HG03575 (cell line): ENCODE data around the gene FAM3A.
A peak's percentile ranks its signal among the peaks of the same experiment; 100 is the strongest.

Experiments used
- ATAC-seq: cut with Tn5 transposase; IDR thresholded peaks from one replicate; pipeline ENCODE4 v1.9.1; 2021; ENCODE audit not compliant: unreplicated experiment, insufficient number of reproducible peaks, low FRiP score; ENCODE audit errors: extremely low read depth

FAM3A gene

DNA sequence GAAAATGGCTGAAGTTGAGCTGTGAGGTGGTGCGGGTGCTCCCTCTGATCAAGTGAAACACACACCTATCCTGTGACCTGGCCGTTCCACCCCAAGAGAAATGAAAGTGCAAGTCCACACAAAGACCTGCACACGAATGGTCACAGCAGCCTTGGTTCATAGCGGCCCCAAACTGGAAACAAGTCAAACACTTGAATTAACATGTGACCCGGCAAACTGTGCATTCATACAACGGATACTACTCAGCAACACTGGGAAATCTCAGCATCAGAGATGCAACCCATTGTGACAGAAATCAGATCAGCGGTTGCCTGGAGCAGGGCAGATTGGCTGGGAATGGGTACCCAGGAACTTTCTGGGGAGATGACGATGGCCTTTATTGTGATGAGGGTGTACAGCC, 23.0 kb upstream of the FAM3A start:
- ATAC-seq = no peak

DNA sequence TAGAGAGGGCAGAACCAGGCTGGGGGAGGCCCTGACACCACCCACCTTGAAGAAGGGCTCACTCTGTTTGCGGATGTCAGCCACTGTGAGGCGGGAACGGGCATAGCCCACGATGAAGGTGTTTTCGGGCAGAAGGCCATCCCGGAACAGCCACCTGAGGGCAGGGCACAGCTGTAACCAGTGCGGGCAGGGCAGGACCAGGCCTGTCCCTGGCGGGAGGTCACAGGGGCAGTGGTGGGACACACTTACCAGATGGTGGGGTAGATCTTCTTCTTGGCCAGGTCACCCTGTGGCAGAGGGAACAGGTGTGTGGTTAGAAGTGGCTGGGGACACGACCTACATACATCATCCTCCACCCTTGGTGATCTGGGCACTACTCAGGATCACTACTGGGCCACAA, 19.9 kb upstream of the FAM3A start:
- ATAC-seq = no peak

DNA sequence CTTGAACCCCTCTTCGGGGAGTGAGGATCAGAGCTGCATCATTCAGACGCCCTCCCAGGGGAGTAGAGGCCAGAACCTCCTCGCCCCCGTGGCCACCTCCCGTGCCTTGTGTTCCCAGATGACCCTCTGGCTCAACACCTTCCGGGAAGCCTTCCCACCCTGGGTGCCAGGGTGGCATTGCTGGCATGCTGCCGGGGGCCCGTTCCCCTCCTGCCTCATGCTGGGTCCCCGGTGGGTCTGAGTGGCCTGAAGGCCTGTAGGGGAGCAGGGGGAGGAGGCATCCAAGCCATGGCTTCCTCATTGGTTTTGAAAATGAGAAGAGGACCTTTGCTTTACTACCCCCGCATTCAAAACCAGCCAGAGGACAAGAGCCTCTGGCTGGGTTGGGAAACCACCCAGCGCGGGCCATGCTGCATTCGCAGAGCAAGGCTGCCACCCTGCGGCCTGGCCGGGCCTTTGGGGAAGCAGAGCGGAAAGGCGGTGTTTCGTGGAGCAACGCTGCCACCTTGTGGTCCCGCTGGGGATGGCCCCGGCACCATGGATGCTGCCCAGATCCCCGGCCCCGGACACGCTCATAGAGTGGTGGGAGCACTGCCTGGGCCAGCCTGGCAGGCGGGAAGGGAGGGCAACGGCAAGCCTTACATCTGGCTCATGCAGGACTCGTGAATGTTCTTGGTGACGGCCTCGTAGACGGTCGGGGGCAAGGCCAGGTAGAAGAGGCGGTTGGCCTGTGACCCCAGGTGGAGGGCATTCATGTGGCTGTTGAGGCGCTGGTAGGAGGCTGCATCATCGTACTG, 18.7 kb upstream of the FAM3A start:
- ATAC-seq = peak; percentile 83

DNA sequence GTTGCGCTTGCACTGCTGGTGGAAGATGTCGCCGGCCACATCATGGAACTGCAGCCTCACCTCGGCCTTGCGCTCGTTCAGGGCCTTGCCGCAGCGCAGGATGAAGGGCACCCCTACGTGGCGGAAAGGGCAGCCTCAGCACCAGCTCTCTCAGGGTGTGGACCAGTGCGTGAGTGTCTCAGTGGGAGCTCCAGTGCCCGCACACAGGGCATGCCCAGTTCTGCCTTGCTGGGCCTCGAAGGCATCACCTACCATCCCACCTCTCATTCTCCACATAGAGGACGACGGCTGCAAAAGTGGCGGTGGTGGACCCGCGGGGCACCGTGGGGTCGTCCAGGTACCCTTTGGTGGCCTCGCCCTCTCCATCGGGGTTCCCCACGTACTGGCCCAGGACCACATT, 16.7 kb upstream of the FAM3A start:
- ATAC-seq = no peak

DNA sequence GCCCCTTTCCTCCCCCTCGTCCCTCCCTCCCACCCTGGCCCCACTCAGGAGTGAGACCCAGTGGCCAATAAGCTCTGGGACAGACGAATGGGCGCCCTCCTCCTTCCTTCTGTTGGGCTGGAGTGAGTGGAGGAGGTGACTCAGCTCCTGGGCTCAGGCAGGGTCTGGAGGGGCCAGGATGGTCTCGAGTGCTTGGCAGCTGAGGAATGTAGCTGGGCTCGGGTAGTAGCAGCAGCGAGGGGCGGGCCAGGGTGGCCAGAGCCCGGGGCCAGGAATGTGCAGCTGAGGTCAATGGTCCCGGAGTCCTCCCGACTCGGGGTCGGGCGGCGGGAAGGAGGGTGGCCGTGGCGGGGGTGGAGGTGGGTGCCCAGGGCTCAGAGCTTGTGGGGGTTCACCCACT, 15.6 kb upstream of the FAM3A start:
- ATAC-seq = no peak

DNA sequence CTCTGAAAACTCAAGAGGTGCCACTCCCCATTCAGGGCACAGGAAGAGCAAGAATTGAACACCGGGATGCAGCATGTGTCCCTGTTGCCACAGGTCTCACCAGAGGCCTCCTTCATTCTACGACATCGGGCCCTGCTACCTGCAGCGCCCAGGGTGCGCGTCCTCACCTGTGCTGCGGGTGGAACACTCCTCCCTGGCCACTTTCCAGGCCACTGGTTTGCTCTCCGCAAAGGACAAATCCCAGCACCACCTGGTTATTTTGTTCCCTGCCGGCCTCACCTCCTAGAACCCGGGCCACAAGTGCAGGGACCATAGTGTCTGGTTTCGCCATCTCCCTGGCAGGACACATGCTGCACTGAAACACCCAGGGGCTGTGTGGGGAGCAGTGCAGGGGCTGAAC, 14.3 kb upstream of the FAM3A start:
- ATAC-seq = no peak

DNA sequence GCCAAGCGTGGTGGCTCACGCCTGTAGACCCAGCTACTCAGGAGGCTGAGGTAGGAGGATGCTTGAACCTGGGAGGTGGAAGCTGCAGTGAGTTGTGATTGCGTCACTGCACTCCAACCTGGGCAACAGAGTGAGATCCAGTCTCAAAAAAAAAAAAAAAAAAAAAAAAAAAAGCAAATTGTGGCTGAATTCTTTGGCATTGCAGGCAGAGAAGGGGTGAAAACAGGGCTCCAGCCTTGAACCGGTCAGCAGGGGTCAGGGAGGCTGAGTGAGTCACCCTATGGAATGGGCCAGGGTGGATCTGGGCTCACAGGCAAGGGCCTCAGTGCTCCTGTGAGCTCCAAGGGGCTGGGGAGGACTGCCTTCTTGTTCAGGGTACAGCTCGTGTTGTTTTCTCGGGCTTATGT, 13.2 kb upstream of the FAM3A start:
- ATAC-seq = no peak

DNA sequence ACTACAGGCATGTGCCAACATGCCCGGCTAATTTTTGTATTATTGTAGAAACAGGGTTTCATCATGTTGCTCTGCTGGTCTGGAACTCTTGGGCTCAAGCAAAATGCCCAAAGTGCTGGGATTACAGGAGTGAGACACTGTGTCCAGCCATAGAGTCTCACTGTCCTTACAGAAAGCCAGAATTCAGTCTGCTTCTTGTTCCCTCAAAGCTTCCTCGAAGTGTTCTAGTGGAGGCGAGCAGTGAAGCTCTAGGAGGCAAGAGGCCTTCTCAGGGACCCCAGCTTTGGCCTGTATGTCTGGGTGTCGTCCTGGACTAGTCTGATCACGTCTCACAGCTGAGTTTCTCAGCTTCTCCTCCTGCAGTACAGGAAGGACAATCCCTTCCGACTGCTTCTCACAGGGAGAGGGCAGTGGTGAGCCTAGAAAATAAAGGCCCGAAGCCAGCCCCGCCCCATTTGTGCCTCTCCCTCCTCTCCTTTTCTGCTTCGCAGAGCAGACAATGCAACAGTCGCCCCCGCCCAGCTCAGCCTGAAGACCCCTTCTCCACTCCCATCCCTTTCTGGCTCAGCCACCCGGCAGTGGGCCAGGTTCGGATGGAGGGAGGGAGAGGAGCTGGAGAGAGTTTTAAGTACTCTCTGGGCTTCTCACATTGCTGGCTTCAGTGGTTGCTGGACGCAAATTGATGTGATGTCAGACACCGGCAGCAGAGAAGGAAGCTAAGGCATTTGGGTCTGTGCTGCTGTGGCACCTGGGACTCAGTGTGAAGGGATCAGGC, 11.1 kb upstream of the FAM3A start:
- ATAC-seq = no peak

DNA sequence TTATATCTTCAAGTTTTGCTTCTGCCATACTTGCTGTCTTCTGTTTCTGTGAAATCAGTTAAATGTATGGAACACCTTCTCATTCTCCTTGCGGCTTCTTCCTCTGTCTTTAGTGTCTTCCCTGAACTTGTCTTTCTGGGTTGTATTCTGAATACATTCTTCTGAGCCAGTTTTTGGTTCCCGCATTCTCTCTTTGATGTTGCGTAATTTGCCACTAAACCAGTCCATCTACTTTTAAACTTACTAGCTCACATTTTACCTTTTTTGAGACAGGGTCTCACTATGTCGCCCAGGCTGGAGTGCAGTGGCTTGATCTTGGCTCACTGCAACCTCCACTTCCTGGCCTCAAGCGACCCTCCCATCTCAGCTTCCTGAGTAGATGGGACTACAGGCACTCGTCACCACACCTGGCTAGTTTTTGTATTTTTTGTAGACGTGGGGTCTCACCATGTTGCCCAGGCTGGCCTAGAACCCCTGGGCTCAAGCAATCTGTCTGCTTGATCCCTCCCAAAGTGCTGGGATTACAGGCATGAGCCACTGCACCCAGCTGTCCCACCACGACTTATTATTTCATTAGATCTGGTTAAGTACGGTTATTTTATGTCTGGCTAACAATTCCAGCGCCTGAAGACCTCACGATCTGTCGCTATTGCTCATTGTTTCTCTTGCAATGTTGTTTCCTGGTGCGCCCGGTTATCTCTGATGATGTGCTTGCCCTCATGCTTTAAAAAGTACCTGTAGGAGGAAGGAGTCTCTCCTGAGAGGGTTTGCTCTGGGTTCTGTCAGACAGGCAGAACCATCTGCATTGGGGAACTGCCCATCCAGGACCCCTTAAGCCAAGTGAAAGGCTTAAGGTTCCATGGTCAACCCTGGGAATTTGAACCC, 9.8 kb upstream of the FAM3A start:
- ATAC-seq = no peak

DNA sequence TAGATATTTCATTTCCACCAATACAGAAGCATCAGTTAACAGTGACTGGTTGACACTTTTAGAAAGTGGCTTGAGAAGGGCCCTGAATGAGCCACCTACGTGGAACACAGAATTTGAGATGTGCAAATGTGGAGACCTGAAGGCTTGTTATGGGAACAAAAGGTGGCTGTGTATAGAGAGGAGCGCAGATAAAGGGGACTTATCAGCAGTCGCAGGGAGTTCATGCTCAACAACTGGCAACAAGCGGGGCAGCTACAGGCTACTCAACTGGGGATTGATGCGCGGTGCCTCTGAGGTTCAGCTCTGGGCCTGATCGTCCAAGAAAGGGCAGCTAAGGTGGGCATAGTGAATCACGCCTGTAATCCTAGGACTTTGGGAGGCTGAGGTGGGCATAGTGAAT, 3.4 kb upstream of the FAM3A start:
- no peak for ATAC-seq

DNA sequence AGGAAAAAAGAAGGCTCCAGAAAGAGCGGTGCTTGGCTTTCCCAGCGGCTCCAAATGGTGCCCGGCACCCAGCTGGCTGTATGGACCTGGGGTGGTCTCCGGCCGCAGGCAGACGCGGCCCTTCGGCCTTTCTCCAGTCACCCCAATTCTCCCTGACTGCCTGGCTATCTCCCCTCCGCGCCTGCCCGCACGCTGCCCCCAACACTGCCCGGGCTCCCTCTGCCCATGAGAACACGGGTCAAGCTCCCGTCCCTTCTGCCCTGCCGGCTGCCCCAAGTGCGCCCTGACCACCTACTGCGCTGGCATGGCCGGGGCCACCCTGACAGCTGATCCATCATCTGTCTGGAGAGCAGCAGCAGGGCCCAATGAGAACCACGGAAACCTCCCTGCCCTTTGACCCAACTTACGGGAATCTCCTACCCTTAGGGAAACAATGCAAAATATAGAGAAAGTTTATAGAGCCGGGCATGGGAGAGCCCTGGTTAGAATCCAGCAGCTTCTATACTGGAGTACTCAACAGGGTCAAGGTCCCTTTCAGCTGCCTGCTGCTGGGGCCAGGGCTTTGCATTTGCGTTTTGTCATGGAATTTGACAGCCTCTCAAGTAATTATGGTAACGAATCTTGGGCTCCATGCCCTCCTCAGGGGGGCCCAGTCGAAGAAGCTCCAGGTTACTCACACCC, 1.2 kb upstream of the FAM3A start:
- no peak for ATAC-seq

DNA sequence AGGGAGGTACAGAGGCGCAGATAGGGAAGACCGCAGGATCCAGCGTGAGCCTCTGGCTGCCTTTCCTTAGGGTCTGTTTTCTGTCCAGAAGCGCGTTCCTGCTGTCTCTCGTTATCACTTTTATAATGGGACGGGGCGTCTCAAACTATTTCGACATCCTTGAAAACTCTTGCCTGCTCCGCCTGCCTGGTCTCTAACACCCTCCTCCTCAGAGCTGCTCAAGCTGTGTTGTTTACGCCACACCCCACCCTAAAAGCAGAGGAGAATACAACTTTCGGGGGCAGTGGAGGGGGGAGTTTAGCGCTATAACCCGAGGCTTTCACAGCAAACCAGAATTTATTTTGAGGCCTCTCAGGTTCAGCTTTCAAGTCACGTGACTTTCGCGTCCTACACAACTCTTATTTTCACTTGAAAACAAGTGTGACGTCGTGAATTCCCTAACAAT, 646 bp upstream of the FAM3A start:
- ATAC-seq = no peak

DNA sequence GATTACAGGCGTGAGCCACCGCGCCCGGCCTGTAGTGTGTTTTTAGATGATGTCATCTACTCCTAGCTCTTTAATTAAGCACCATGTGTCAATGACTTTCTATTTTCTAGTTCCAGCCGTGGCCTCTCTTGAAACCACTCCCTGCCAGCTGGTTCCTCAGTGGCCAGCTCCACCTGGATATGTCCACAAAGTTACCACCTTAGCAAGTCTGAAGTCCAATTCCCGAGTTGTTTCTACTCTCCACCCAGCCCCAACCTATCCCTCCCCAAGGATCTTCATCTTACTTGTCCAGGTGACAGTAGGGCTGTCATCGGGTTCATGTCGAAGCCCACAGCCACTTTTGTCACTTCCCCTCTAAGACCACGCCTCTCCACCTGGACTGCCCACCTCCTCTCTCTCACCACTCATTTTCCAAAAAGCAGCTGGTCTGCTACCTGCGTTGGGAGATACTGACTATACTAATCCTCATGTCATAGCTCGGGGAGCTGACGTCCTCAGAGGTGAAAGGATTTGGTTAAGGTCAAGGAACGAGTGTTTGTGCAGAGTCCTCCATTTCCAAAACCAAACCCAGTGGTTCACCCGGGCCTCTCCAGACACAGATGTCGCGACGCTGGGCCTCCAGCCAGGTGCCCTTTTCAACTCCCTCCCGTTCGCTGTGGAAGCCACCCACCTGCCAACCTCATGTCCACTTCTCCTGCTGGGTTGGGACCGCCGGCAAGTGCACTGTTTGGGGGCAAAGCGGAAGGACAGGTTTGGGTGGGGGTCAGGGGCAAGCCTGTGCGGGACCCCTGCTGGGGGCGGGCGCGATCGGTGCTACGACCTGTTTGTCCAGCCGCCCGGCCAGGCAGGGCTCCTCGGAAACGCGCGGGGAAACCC, 704 bp downstream of the FAM3A start:
- ATAC-seq = no peak

DNA sequence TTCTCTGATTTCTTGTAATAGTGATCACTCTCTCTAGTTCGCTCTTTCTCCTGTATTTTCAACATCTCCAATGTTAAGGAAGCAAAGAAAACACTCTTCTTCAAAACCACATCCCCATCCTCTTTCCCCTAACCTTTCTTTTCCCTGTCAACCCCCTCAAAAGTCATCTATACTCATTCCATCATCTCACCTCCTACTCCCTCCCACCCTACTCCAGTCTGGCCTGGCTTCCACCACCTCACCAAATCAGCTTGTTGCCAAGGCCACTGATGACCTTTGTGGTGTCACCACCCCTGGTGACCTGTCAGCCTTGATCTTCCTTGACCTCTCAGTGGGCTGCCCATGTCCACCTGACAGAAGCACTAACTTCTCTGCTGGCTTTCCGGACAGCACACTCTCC, 2.3 kb downstream of the FAM3A start:
- no peak for ATAC-seq

DNA sequence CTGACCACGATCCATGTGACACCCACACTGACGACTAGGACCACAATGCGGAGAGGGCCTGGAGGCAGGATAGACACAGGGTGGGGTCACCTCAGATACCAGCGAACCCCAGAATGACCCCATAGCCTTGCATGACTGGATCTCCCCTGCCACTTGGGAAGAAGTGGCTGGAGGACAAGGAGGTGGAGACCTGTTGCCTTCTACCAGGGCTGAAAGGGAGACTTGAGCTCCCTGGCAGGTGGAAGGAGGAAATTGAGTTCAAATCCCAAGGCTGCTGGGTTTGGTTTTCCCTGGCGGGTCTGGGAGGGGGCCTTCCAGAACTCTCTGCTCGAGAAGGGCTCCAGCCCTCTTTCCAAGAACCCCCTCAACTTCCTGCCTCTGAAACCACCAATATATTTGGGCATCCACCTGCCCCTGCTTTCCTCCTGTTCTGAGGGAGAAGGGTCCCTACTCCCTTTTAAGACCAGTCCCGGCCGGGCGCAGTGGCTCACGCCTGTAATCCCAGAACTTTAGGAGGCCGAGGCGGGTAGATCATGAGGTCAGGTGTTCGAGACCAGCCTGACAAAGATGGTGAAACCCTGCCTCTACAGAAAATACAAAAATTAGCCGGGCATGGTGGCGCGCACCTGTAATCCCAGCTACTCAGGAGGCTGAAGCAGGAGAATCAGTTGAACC, 3.0 kb downstream of the FAM3A start:
- no peak for ATAC-seq

DNA sequence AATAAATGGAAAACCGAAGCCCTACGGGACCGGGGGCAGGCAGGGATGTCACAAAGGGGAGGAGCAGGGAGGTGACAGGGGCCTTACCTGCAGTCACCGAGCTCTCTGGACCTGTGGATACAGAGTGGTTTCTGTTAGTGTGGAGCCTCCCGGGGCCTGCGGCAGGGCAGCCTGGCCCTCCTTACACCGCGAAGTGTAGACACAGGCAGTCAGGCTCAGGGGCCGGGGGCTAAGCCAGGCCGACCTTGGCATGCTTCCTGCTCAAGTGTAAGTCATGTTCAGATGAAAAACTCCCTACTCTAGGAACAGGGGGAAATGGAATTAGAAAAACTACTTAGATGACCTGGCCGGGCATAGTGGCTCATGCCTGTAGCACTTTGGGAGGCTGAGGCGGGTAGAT, 4.3 kb downstream of the FAM3A start:
- no peak for ATAC-seq

DNA sequence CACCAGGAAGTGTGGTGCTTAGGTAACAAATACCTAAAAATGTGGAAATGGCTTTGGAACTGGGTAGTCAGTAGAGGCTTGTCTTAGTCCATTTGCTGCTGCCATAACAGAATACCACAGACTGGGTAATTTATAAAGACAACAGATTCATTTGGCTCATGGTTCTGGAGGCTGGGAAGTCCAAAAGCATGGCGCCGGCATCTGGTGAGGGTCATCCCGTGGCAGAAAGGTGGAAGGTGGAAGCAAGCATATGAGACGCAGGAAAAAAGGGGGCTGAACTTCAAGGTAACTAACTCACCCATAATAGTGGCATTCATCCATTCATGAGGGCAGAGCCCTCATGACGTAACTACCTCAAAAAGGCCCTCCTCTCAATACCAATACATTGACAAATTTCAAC, 6.6 kb downstream of the FAM3A start:
- ATAC-seq = no peak

DNA sequence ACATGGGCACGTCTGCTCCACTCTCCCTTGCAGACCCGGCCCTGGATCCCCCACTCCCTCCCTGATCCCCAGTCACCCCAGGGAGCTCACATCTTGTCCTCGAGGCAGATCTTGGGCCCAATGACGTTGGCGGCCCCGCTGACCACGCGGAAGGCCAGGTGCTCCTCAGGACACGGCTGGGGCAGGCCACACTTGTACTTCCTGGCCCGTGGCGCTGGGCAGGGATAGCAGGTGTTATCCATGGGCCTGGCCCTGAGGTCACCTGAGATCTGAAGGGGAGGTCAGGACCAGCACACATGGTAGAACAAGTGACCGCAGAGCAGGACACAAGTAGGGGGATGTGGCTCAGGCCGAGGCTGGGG, 7.7 kb downstream of the FAM3A start:
- ATAC-seq = no peak
